Epithelial cell of prostate (primary cell): Measurements from ENCODE around the gene DACT2.
"Not testable (repeated sequence)": the region's sequence is repeated elsewhere in the genome, so short reads cannot be mapped to it uniquely, and the experiment has no call there.

Experiments
- DNase-seq: peaks from one replicate; pipeline ENCODE4 v3.0.0-alpha.2; 2011; ENCODE audit warnings: low read depth, low spot score
- H3K27ac ChIP-seq: fragments of 450-650 bp; 2 replicates; pipeline ENCODE4 v1.5.1; 2017; ENCODE audit warnings: mild to moderate bottlenecking

DACT2 gene

DNA sequence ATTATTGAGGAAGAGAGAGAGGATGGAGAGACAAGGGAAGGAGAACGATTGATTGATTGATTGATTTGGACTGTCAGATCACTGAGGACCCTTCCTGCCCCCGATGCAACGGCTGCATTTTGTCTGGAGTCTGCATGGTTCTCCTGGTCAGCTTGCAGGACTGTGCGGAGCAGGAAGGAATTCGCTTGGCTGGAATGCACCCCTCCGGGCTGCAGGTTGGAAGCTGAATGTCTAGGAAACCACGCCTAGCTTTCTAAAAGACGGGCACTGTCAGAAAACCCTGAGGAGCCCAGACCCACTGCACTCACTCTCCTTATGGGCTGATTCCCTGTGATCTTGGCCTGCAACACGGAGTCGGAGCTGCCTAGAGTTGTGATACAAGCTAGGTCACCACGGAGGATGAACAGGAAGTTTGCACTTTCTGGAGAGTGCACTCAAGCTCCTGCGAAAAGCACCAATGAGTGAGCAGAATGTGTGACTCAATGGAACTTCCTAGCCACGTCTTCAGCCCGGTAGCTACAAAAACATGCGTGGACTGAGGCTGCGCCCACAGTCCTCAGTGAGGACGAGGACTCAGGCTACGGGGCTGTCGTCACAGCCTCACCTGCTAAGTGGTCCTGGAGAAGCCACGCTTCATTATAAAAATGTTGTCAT lies 14.4 kb downstream of the DACT2 start:
- no peak overlapping the region for H3K27ac ChIP-seq
- no peak for DNase-seq

DNA sequence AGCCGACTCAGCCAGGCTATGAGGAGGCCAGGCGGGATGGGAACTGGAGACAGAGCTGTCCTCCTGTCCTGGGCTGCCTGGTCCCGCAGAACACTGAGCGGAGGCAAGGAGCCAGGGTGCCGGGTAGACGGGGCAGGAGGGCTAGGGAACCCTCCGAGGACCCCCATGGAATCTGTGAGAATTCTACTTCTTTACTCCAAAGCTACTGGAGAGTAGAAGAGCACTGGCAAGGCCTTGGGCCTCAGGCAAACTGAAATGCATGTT lies 14.9 kb downstream of the DACT2 start:
- no peak for DNase-seq
- no peak overlapping the region for H3K27ac ChIP-seq

DNA sequence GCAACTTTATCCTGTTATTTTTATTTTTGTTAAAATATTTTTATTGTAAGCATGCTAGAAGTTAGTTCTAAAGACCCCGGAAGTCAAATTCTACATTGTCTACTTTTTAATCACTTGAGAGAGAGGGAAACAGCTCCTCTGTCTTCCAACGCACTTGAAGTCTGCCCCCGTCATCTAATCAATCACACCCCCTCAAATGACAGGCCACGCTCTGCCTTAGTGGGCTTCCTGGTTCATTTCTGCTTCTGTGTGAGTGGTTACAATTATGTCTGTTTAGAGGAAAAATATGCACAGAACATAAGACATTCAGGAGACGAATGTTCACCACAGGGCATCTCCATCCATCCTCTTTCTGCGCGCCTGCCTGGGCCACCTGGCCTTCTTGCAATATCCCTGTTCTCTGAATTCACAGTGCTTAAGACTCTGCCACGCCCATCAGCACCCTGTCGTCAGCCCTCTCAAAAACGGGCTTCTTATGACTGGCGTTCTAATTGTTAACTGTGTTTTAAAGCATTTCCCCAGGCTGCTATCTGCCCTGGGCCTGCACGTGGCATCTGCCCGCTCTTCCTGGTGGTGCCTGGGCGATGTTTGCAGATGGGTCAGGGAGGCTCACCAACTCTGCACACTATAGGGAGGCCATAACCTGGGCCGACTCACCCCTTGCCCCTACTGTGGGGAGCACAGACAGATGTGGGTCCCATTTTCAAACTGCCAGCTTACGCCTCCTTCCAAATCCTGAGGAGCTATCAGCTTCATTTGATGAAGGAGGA lies 15.4 kb downstream of the DACT2 start:
- H3K27ac ChIP-seq: no peak overlapping the region
- DNase-seq: no peak

DNA sequence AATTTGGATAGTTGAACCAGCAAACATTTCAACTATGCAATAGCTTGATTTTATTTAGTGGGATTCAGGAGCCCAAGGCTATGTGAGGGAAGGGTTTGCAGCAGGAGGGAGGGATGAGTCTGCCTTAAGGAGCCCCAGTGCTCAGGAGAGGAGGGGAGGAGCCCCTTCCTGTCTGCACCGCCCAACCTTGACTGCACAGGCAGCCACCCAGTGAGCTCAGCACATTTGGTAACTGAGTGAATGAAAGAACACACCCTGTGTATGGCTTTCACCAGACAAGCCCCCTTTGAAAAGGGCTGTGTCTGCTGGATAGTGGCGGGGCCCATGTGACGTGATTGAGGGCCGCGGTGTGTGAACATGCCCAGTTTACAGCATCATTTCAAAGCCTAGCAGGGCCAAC lies 17.0 kb downstream of the DACT2 start:
- H3K27ac ChIP-seq: no peak overlapping the region
- no peak for DNase-seq

DNA sequence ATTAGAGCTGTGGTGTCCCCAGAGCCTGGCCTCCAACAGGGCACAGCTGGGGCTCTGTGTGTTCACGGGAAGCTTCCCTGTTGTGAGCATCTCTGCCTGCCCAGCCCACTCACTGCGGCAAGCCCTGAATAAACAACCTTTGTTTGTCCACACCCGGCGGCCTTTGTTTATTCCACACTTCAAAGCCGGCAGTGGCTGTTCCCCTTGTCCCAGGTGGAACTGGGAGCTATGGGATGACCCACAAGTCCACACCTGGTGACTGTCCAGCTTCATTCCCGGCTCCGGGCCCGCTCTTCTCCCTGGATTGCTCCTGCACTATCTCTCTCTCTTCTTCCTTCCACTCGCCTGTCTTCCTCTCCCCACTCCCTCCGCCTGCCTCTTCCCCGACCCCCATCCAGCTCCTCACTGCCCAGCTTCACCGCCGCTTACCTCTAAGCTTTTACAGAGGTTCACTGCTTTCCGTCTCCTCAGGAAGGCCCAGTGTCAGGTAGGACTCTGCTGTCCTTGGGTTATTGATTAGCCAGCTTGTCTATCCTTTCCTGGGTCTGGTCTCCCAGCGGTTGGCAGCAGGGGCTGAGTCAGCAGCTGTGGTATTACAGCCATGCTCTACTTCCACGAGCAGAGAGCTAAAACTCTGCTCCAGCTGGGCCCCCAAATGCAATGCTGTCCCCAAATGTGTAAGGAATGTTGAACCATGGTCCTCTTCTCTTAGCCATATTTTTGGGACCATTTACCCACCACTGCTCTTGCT lies 17.8 kb downstream of the DACT2 start:
- H3K27ac ChIP-seq: no peak overlapping the region
- no peak for DNase-seq

DNA sequence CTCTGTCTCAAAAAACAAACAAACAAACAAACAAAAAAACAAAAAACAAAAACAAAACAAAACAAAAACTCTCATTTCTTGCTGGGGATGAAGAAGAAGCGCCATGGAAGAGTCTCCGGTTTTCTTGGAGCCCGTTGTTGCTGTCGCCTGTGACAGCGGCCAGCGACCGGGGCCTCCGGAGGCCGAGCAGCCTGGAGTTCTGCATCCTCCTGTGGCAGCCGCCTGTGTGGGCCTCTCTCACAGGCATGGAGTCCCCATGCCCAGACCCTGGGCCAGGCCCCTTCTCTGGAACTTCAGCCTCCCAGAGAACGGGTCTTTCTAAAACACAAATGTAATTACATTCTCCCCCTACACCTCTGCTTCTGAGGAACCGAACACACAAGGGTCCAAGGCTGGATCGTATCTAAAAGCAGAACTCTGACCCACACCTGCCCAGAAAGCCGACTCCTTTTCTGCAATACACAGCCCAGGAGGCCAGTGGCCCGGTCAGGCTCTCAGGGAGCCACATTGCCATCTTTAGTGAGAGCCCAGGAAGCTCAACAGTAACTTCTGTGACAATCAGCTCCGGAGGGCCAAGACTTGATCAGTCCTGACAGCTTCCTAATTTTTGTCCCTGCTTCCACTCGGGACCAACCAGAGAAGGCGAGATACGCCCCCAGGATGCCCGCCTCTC lies 18.5 kb downstream of the DACT2 start:
- H3K27ac ChIP-seq: no peak overlapping the region
- DNase-seq: no peak

DNA sequence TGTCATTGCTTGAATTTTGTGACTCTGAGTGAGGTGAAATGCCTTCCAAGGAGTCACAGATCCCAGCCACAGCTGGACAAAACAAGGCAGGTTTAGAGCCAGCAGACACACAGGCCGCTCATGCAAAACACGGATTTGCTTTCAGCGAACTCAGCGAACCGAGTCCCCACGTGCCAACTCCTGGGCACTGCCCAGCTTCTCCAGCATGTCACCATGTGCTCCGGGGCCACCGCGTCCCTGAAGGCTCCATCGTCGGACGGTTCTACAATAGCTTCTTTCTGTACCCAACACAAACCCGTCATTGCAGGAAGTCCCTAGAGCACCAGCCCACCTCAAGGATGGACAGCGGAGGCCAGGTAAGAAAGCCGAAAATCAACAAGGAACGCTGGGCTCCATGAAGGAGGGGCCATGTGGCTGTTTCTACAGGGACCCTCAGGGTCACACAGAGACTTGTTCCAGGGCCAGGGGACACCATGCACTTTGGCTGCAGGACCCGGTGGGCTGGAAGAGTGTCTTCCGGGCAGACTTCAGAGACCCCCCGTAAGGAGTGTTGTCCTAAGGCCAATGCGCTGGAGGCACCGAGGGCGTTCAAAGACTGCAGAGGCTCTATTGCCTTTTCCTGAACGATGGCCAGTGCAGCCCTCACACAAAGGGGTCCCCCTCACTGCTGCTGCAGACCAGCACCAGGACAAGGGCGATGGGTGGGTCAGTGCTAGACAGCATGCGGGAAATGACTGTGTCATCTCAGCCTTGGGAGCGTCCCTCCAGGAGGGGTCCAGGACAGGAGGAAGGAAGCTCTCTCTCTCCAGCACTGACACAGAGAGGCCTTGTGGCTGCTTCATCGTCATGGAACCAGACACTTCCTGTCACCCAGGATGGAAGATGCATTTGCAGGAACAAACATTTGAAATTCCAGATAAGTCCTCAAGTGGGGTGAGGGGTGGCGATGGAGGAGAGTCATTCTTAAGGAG lies 19.8 kb downstream of the DACT2 start:
- DNase-seq: no peak
- H3K27ac ChIP-seq: no peak overlapping the region

DNA sequence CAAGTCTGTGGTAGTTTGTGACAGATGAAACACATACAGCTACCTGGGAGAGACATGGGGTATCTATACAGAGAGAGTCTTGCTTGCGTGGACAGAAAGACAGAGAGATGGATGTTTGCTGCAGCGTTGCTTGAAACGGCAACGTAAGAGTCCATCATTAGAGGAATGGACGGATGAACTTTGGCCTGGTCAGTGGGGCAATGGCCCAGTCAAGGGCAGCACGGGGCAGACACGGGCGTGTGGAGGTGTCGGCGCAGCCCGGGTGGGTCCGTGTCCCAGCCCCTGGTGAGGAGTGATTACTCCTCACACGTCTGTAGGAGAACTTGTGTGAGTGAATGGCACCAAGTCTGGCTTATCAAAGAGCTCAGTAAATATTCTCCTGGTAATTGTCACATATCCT lies 21.9 kb downstream of the DACT2 start:
- H3K27ac ChIP-seq: no peak overlapping the region
- DNase-seq: no peak

DNA sequence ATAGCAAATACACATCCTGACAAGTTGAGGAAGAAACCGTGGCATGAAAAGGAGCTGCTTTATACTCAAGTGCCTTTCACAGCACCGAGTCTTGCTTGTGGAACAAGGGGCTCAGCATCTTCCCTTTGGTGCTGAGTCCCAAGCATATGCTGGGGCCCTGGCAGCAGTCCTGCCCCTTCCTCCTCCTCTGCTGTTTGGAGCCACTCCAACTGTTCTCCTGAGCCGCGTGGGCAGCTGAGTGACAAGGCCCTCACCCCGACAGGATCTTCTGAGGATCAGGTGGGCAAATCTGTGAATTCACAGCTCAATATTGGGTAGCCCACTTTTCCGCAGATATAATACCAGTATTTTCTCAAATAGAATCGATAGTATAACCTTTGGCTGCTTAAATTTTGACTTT lies 24.7 kb downstream of the DACT2 start:
- no peak for DNase-seq
- no peak overlapping the region for H3K27ac ChIP-seq

DNA sequence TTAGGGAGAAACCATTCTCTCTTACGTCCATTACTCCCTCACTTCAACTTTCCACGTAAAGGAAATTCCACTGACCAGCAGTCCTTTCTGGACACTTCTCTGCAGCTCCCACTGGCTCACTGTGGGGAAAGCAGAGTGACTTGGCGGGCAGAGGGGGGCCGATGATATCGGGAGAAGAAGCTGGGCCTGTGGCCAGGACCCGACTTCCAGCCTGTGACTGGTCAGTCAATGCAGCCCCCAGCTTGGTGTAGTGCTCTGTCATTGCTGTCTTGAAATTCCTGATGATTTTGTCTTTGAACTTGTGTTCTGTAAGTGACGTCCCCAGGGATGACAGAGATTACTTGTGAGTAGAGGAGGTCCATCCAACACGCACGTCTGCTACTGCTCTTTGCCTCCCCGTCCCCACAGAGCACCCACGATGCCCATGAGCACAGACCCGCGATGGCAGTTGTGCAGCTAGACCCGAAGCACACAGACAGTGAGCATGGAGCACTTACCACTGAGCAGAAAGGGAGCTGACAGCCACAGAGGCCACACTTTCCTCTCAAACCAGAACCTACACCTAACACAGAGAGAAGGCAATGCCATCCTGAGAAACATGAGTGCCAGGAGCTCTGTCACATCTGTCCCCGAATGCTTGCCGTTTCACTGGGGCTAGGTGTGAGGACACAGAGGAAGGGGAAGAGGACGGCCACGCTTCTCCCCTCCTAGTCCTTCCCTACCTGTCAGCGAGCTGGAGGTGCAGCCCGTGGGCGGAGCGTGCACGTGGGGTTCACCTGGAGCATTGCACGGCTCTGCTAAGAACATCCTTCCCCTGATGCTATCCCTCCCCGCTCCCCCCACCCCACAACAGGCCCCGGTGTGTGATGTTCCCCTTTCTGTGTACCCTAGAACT lies 25.7 kb downstream of the DACT2 start:
- no peak for DNase-seq
- H3K27ac ChIP-seq: no peak overlapping the region

DNA sequence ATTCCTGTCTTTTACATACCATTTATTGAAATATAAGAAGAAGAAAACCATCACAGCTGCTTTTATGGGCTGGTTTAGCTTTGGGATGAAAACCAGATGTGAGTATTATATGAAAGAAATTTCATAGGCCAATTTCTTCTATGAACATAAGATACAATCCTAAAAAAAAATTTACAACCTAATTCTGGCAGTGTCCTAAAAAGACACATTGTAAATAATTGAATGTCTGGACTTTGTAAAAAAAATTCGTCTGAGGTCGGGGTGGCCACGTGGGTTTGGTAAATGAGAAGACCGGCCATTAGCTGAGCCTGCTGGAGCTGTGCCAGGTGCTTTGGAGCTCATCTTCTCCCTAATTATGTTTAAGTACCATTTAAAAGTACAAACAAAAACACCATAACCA lies 26.8 kb downstream of the DACT2 start:
- no peak overlapping the region for H3K27ac ChIP-seq
- DNase-seq: no peak

DNA sequence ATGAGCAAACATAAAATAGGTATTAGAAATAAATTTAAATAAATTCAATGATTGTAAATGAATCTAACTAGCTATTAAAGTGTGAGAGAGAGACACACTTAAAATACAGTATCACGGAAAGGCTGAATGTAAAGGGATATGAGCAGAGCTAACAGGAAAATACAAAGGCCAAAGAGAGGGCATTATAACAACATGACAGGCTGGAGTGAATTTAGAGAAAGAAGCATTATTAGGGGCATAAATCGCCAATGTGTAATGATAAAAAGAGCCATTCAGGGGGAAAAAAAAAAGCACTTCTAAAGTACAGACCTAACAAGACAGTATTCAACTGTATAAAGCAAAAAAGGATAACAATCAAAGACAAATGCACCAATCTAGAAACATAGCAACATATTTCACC lies 28.1 kb downstream of the DACT2 start:
- H3K27ac ChIP-seq: no peak overlapping the region
- DNase-seq: no peak

DNA sequence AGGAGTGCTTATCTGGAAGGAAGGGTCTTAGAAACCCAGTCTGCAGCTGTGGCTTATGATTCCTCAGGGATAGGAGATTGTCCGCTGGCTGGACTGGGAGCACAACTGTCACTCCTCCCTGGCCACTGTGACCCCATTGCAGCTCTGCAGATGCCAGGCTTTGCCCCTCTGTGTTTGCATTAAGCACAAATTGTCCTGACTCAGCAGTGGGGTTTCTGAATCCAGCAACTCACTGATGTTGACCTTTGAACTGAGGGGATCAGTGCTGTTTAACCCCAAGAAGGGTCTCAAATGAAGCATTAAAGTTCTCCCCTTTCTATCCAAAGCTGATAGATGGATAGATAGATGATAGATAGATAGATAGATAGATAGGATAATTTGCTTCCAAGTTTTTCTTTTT lies 29.5 kb downstream of the DACT2 start:
- no peak overlapping the region for H3K27ac ChIP-seq
- DNase-seq: no peak

DNA sequence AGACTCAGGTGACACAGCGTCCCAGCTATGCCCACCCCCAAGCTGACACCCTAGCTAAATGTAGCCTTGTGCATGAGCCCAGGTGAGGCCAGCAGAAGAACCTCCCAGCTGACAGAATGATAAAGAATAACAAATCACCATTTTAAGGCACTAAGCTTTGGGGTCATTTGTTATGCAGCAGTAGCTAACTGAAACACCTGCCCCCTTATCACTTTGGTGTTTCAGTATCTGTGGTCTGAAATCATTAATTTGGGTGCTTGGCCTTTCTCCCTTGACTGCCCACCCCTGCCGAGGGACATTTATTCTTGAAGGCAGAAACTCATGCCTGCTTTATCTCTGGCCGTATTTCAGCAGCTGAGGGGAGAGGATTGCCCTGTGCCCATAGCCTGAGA lies 30.0 kb downstream of the DACT2 start:
- H3K27ac ChIP-seq: no peak overlapping the region
- DNase-seq: no peak

DNA sequence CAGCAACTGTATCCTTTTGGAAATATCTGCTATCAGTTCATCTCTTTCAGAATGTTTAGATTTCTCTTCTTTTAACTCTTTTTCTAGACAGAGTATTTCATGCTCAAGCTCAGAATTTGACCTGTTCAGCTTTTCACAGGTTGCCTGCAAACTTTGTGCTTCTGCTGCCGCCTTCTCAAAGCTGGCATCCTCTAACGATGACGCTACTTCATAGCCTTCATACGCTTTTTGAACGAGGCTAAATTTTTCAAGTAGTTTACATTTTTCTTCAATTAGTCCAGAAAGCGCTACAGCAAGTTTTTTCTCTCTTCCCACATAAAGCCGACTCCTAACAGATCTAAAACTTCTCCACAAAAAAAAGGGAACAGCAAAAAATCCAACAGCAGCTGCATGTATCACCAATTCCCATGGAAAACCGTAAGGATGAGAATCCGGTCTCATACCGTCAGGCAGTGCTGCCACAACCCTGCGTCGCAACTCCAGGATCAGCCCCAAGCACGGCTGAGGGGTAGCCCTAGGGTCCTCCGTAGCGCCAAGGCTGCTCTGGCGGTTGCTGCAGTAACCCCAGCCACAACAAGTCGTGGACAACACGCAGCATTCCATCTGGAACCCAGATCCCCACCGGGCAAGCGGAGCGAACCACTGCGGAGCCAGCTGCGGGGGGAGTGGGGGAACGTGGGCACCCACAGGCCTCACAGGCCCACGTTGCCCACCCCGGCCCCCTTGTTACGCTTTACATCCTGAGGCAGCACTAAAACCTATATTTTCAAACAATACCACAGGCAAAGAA lies 30.6 kb downstream of the DACT2 start:
- DNase-seq: no peak
- H3K27ac ChIP-seq: no peak overlapping the region

DNA sequence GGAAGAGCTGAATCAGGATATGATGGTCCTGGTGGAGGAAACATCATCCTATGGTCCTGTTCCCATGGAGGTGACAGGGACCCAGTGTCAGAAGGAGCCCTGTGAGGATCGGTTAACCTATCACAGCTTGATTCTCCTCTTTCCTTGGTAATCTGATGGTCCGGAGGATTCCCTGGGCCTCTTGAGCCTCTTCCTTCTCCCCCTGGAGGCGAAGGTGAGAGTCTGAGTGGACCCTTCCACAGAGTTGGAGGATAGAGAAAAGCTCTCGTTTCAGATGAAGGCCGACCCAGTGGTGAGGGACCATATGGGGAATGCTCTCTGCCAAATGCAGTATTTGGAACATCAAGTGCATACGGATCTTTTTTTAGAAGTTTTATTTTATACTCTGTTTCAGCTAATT lies 32.1 kb downstream of the DACT2 start:
- DNase-seq, H3K27ac ChIP-seq: not testable (repeated sequence)

DNA sequence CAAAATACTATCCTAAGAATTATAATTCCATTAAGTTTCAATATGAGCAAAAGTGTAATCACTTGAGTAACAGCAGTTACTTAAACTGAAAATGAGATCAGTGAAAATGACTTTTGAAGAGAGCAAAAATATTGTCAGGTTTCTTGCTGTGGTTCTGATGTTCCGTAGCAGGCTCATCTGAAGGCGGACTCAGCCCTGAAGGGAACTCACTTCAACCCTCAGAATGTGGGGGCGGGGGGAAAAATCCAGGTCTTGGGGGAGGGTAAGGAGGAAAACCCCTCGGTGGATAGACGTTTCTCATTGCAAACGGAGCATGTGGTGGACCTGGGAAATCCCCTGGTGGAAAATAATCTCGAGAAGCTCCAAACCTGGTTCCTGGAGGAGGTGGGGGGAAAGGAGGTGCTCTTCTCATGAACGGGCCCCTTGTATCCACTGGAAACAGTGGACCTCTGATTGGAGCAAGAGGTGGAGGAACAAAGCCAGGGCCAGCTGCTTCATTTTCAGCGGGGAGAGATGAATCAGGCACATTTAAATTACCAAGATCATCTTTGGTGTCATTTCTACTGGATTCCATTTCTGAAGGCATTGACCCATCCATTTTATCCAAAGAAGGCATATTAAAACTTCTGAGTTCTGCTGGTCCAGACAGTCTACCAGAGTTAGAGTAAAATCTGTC lies 32.7 kb downstream of the DACT2 start:
- H3K27ac ChIP-seq, DNase-seq: not testable (repeated sequence)

DNA sequence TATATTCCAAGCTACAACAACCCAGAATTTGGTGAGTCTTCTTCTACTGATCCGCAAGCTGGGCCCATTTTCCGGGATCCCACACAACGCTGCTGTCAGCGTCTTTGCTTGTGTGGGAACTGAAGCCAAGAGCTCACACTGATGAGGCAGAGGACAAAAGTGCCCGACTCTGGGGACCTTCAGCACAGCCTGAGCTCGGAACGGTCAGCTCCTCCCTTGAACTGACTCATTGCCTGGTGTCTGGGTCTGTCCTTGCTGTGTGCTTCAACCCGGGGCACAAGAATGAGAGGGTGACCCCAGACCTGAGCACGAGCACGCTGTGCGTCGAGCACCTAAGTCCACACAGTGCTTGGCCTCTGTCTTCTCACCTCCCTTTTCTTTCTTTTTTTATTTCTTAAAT lies 33.5 kb downstream of the DACT2 start:
- no peak overlapping the region for H3K27ac ChIP-seq
- no peak for DNase-seq
